HCT116 (cell line): ENCODE measurements around the gene IL20RB. TPM values are rescaled to one million over a fixed set of nuclear protein-coding genes. Genes with fewer than 3 reads are reported as not detected.
A peak's percentile ranks its signal among the peaks of the same experiment; 100 is the strongest.

ENCODE experiments used
- ATAC-seq: fragments of 200-7000 bp; cut with Tn5 transposase; 2 replicates; pipeline ENCODE4 v1.9.1; 2020; ENCODE audit warnings: mild to moderate bottlenecking, moderate library complexity
- BruUV-seq: library from RNA; stranded (reverse); fragments of 400-500 nt; replicated peaks from 2 replicates; lab custom pipeline; 2021; lab: Mats Ljungman, UMichigan
- CTCF ChIA-PET: fragments of 300-600 bp; sonication (Branson Sonifier 250); formaldehyde crosslinking; loops from one replicate; lab custom pipeline; 2021; ENCODE audit warnings: antibody characterized with exemption; lab: Charles Lee
- POLR2A ChIA-PET: fragments of 300-600, 350-600 bp; sonication (Branson Sonifier 250); formaldehyde crosslinking; loops from one replicate; lab custom pipeline; 2021; ENCODE audit warnings: antibody characterized with exemption; lab: Charles Lee
- RAD21 ChIA-PET, 2 experiments: fragments of 300-600 bp; sonication (Branson Sonifier 250); formaldehyde crosslinking; loops; one replicate each; lab custom pipeline; 2023; ENCODE audit warnings: low total read pairs in 2 of 2; ENCODE audit not compliant: uncharacterized antibody in 2 of 2, unreplicated experiment in 2 of 2, low non-redundant PET in 1 of 2; lab: Charles Lee
- DNase-seq: peaks from one replicate; pipeline ENCODE4 v3.0.0-alpha.2; 2010; ENCODE audit warnings: low read depth, low spot score
- H2AFZ ChIP-seq: fragments of 200-600 bp; shearing (Covaris generic), sonication (generic); 2 replicates; pipeline ENCODE4 v1.6.1; 2017; ENCODE audit warnings: low read depth, mixed run types, mixed read lengths, antibody characterized with exemption, low read length; ENCODE audit not compliant: poor library complexity, severe bottlenecking
- H3K27ac ChIP-seq: 2 replicates; pipeline ENCODE4 v1.5.1; 2012; ENCODE audit warnings: low read depth, low read length
- H3K27me3 ChIP-seq: fragments of 200-600 bp; sonication (generic); 2 replicates; pipeline ENCODE4 v1.6.1; 2016; ENCODE audit warnings: mixed run types, low read length, mixed read lengths; ENCODE audit not compliant: insufficient read depth
- H3K36me3 ChIP-seq, 2 experiments: fragments of 200-500 bp in 1 of 2; fragments of 200-600 bp in 1 of 2; sonication (Bioruptor generic) in 1 of 2; sonication (generic) in 1 of 2; 2 replicates each; pipeline versions ENCODE4 v1.5.1 to v1.6.1; 2014 to 2016; ENCODE audit warnings: low read length in 2 of 2, inconsistent platforms in 1 of 2, mixed read lengths in 1 of 2, mixed run types in 1 of 2; ENCODE audit not compliant: insufficient read depth in 2 of 2, control insufficient read depth in 1 of 2
- H3K4me1 ChIP-seq, 2 experiments: fragments of 200-600 bp in 1 of 2; sonication (generic) in 1 of 2; 2 replicates each; pipeline versions ENCODE4 v1.5.1 to v1.6.1; 2012 to 2017; ENCODE audit warnings: low read length in 2 of 2, inconsistent platforms in 1 of 2, mild to moderate bottlenecking in 1 of 2, mixed read lengths in 1 of 2, mixed run types in 1 of 2, moderate library complexity in 1 of 2; ENCODE audit not compliant: insufficient read depth in 2 of 2, control insufficient read depth in 1 of 2
- H3K4me2 ChIP-seq: fragments of 200-600 bp; sonication (generic); 2 replicates; pipeline ENCODE4 v1.6.1; 2017; ENCODE audit warnings: mixed run types, low read length, mixed read lengths
- H3K4me3 ChIP-seq, 2 experiments: fragments of 200-600 bp in 1 of 2; sonication (generic) in 1 of 2; replicated peaks in 1 of 2; 2 replicates each; pipeline ENCODE4 v1.5.1; 2011 to 2016; ENCODE audit warnings: low read length in 2 of 2, control low read depth in 1 of 2, low read depth in 1 of 2, mild to moderate bottlenecking in 1 of 2, mixed read lengths in 1 of 2, mixed run types in 1 of 2
- H3K79me2 ChIP-seq: fragments of 200-600 bp; sonication (generic); 2 replicates; pipeline ENCODE4 v1.6.1; 2017; ENCODE audit warnings: mild to moderate bottlenecking, mixed run types, low read length, moderate library complexity, mixed read lengths; ENCODE audit not compliant: insufficient read depth
- H3K9ac ChIP-seq: fragments of 200-600 bp; sonication (generic); 2 replicates; pipeline ENCODE4 v1.6.1; 2016; ENCODE audit warnings: low read length, mixed read lengths
- H3K9me2 ChIP-seq: fragments of 200-600 bp; sonication (generic), shearing (Covaris generic); 2 replicates; pipeline ENCODE4 v1.6.1; 2017; ENCODE audit warnings: mixed run types, mild to moderate bottlenecking, moderate library complexity; ENCODE audit not compliant: insufficient read depth
- H3K9me3 ChIP-seq, 2 experiments: fragments of 200-500 bp in 1 of 2; fragments of 200-600 bp in 1 of 2; sonication (Bioruptor generic) in 1 of 2; sonication (generic) in 1 of 2; 2 replicates each; pipeline ENCODE4 v1.6.1; 2014 to 2017; ENCODE audit warnings: low read length in 2 of 2, mixed read lengths in 2 of 2, inconsistent platforms in 1 of 2, low read depth in 1 of 2, mild to moderate bottlenecking in 1 of 2, mixed run types in 1 of 2, moderate library complexity in 1 of 2; ENCODE audit not compliant: control insufficient read depth in 1 of 2, insufficient read depth in 1 of 2
- H4K20me1 ChIP-seq: fragments of 200-600 bp; sonication (generic), shearing (Covaris generic); 2 replicates; pipeline ENCODE4 v1.6.1; 2017; ENCODE audit warnings: mixed run types, mild to moderate bottlenecking, moderate library complexity; ENCODE audit not compliant: insufficient read depth
- CBX3 ChIP-seq: IDR thresholded peaks from 2 replicates; pipeline ENCODE4 v1.6.1; 2012; ENCODE audit warnings: low read depth
- CEBPB ChIP-seq: IDR thresholded peaks from 2 replicates; pipeline ENCODE4 v1.6.1; 2012; ENCODE audit warnings: low read depth
- EGR1 ChIP-seq: IDR thresholded peaks from 2 replicates; pipeline ENCODE4 v1.6.1; 2012; ENCODE audit warnings: low read depth
- ELF1 ChIP-seq: IDR thresholded peaks from 2 replicates; pipeline ENCODE4 v1.6.1; 2012; ENCODE audit warnings: low read depth, borderline replicate concordance
- FOSL1 ChIP-seq: IDR thresholded peaks from 2 replicates; pipeline ENCODE4 v1.6.1; 2012; ENCODE audit warnings: low read depth
- JUND ChIP-seq: IDR thresholded peaks from 2 replicates; pipeline ENCODE4 v1.6.1; 2012
- POLR2AphosphoS5 ChIP-seq: IDR thresholded peaks from 2 replicates; pipeline ENCODE4 v1.6.1; 2011; ENCODE audit warnings: mild to moderate bottlenecking, low read depth, low read length, moderate library complexity
- SRF ChIP-seq: IDR thresholded peaks from 2 replicates; pipeline ENCODE4 v1.6.1; 2012; ENCODE audit warnings: low read depth
- YY1 ChIP-seq: IDR thresholded peaks from 2 replicates; pipeline ENCODE4 v1.6.1; 2011; ENCODE audit warnings: low read length, low read depth, moderate library complexity, mild to moderate bottlenecking; ENCODE audit not compliant: insufficient replicate concordance; ENCODE audit errors: extremely low read depth
- ZFX ChIP-seq: fragments of 450-650 bp; IDR thresholded peaks from 2 replicates; pipeline ENCODE4 v1.6.1; 2017
- ZNF274 ChIP-seq: fragments of 200-500 bp; sonication (Bioruptor generic); IDR thresholded peaks from 2 replicates; pipeline ENCODE4 v1.6.1; 2014; ENCODE audit warnings: mild to moderate bottlenecking, low read depth, low read length, inconsistent platforms
- intact Hi-C: fragments of 100-400 bp; cut with micrococcal nuclease; formaldehyde crosslinking; loops from 2 replicates; pipeline ENCODE4 v1.10.0; 2022
- total RNA-seq: library from RNA; stranded (reverse); gene quantifications from one replicate; pipeline ENCODE4 v1.2.1, GENCODE V29; 2021; ENCODE audit not compliant: unreplicated experiment
- TF ChIP-seq, protein P1 (sequence below), 3 experiments: fragments of 200-600 bp in 1 of 3; sonication (generic) in 1 of 3; IDR thresholded peaks in 2 of 3; conservative IDR thresholded peaks in 1 of 3; 2 replicates each; pipeline ENCODE4 v1.5.1; 2012 to 2017; ENCODE audit warnings: low read depth in 2 of 3, low read length in 2 of 3, antibody characterized with exemption in 1 of 3, borderline replicate concordance in 1 of 3, control low read depth in 1 of 3, mild to moderate bottlenecking in 1 of 3, mixed read lengths in 1 of 3, mixed run types in 1 of 3, moderate library complexity in 1 of 3; ENCODE audit not compliant: insufficient read depth in 1 of 3
- TF ChIP-seq, protein P2 (sequence below): IDR thresholded peaks from 2 replicates; pipeline ENCODE4 v1.6.1; 2012
- TF ChIP-seq, protein P3 (sequence below): IDR thresholded peaks from 2 replicates; pipeline ENCODE4 v1.6.1; 2012; ENCODE audit warnings: low read depth
- TF ChIP-seq, protein P4 (sequence below): IDR thresholded peaks from 2 replicates; pipeline ENCODE4 v1.6.1; 2012

IL20RB gene
- total RNA-seq, 1 experiment from 2014 or later, result 6.1 TPM

DNA sequence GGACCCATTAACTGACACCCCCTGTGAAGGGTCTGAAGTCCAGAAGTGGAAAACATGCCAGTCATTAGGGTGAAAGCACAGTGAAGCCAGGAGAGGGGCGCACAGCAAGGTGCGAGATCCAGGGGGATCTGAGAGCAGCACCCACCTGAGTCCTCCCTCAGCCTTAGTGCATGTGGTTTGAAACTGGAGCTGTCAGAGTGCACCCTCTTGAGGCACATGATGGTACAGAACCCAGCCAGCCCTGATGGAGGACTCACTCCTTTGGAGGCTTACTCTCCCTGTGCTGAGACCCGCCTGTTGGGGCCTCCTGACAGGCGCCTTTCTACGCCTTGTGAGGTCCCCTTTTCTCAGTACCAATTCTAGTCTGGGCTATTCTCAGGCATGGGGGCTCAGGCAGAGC lies 77.8 kb downstream of the IL20RB start (continued):
- TF ChIP-seq, protein P1, sequence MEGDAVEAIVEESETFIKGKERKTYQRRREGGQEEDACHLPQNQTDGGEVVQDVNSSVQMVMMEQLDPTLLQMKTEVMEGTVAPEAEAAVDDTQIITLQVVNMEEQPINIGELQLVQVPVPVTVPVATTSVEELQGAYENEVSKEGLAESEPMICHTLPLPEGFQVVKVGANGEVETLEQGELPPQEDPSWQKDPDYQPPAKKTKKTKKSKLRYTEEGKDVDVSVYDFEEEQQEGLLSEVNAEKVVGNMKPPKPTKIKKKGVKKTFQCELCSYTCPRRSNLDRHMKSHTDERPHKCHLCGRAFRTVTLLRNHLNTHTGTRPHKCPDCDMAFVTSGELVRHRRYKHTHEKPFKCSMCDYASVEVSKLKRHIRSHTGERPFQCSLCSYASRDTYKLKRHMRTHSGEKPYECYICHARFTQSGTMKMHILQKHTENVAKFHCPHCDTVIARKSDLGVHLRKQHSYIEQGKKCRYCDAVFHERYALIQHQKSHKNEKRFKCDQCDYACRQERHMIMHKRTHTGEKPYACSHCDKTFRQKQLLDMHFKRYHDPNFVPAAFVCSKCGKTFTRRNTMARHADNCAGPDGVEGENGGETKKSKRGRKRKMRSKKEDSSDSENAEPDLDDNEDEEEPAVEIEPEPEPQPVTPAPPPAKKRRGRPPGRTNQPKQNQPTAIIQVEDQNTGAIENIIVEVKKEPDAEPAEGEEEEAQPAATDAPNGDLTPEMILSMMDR (IDR thresholded peaks at IDR 0.05 in 2 of 3, conservative IDR thresholded peaks at IDR 0.05 in 1 of 3; ENCODE audit: borderline replicate concordance in 1 of 3, insufficient read depth in 1 of 3, low read depth in 2 of 3, low read length in 2 of 3), result peak; percentile 20 to 64 (median 57); a peak in 4 of 6 replicates
- TF ChIP-seq CBX3 (no peak), SRF (no peak), ZFX (no peak), ZNF274 (no peak), JUND (no peak), FOSL1 (no peak)
- TF ChIP-seq, protein P2, sequence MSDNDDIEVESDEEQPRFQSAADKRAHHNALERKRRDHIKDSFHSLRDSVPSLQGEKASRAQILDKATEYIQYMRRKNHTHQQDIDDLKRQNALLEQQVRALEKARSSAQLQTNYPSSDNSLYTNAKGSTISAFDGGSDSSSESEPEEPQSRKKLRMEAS, result no peak

DNA sequence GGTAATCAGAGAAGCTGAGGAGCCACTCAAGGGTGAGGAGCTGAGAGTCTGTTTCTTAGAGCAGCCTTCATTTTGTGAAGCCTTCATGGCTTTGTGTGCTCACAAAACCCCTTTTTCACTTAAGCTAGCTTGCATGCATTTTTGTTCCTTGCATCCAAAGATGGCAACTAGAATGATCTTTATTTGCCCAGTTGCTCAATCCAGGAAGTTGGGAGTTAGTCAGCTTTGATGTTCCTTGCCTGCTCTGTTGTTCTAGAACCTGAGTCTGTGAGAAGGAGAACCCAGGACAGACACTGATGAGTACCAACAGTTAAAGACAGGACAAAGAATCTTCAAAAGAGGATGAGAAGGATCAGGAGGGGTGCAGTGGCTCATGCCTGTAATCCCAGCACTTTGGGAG lies 81.8 kb downstream of the IL20RB start:
- Histone ChIP-seq H3K4me2 (no peak overlapping the region), H3K4me1 (no peaks in the 10 kb centered on the region), H3K79me2 (no peaks in the 10 kb centered on the region), H3K9me3 (no peaks in the 10 kb centered on the region), H3K27ac (no peak overlapping the region), H3K4me3 (no peak overlapping the region), H3K9ac (no peak overlapping the region), H4K20me1 (no peaks in the 10 kb centered on the region), H3K36me3 (no peaks in the 10 kb centered on the region), H2AFZ (no peak overlapping the region), H3K27me3 (no peaks in the 10 kb centered on the region), H3K9me2 (no peaks in the 10 kb centered on the region)
- TF ChIP-seq, protein P3, sequence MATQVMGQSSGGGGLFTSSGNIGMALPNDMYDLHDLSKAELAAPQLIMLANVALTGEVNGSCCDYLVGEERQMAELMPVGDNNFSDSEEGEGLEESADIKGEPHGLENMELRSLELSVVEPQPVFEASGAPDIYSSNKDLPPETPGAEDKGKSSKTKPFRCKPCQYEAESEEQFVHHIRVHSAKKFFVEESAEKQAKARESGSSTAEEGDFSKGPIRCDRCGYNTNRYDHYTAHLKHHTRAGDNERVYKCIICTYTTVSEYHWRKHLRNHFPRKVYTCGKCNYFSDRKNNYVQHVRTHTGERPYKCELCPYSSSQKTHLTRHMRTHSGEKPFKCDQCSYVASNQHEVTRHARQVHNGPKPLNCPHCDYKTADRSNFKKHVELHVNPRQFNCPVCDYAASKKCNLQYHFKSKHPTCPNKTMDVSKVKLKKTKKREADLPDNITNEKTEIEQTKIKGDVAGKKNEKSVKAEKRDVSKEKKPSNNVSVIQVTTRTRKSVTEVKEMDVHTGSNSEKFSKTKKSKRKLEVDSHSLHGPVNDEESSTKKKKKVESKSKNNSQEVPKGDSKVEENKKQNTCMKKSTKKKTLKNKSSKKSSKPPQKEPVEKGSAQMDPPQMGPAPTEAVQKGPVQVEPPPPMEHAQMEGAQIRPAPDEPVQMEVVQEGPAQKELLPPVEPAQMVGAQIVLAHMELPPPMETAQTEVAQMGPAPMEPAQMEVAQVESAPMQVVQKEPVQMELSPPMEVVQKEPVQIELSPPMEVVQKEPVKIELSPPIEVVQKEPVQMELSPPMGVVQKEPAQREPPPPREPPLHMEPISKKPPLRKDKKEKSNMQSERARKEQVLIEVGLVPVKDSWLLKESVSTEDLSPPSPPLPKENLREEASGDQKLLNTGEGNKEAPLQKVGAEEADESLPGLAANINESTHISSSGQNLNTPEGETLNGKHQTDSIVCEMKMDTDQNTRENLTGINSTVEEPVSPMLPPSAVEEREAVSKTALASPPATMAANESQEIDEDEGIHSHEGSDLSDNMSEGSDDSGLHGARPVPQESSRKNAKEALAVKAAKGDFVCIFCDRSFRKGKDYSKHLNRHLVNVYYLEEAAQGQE, result no peak
- no peak for TF ChIP-seq ELF1
- no peak for TF ChIP-seq EGR1
- TF ChIP-seq, protein P1 (IDR thresholded peaks at IDR 0.05 in 2 of 3, conservative IDR thresholded peaks at IDR 0.05 in 1 of 3; ENCODE audit: borderline replicate concordance in 1 of 3, insufficient read depth in 1 of 3, low read depth in 2 of 3, low read length in 2 of 3), result no peak
- TF ChIP-seq, protein P2, result no peak
- no peak for TF ChIP-seq JUND
- TF ChIP-seq ZNF274, result no peak
- no peak for TF ChIP-seq CEBPB
- TF ChIP-seq YY1, result no peak
- TF ChIP-seq, protein P4, sequence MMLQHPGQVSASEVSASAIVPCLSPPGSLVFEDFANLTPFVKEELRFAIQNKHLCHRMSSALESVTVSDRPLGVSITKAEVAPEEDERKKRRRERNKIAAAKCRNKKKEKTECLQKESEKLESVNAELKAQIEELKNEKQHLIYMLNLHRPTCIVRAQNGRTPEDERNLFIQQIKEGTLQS, result no peak
- no peak for TF ChIP-seq CBX3
- no peak for TF ChIP-seq FOSL1
- no peak for TF ChIP-seq POLR2AphosphoS5
- CTCF ChIA-PET, result no interaction called here
- POLR2A ChIA-PET, result no interaction called here
- DNase-seq (no peak), ATAC-seq (no peak)
- intact Hi-C loops, result loop anchor here (10.0 kb wide), 1 partner anchor 755 kb away; no protein-coding TSS in a partner anchor
- BruUV-seq, result no TSS peak
- RAD21 ChIA-PET, result no interaction called here
